K562 (cell line): Measurements from ENCODE around the gene GP1BB. TPM values are rescaled to one million over a fixed set of nuclear protein-coding genes. Genes with fewer than 3 reads are reported as not detected.

ENCODE experiments used
- KDM1A ChIP-seq, 2 experiments: fragments of 450-650 bp; IDR thresholded peaks; 2 replicates each; pipeline ENCODE4 v1.6.1; 2016; ENCODE audit warnings: mild to moderate bottlenecking in 2 of 2
- MYC ChIP-seq, 2 experiments: fragments of 250-450 bp in 1 of 2; sonication (Bioruptor Pico) in 1 of 2; IDR thresholded peaks; 2 replicates each; pipeline versions ENCODE4 v1.5.1 to v1.6.1; 2012 to 2021; ENCODE audit warnings: low read depth in 2 of 2, borderline replicate concordance in 1 of 2, improper control_type of control experiment in 1 of 2, low read length in 1 of 2, mild to moderate bottlenecking in 1 of 2, moderate library complexity in 1 of 2
- NCOR1 ChIP-seq: fragments of 450-650 bp; IDR thresholded peaks from 2 replicates; pipeline ENCODE4 v1.6.1; 2016; ENCODE audit warnings: mild to moderate bottlenecking, moderate library complexity
- NFE2L1 ChIP-seq: fragments of 450-650 bp; IDR thresholded peaks from 2 replicates; pipeline ENCODE4 v1.6.1; 2016; ENCODE audit warnings: missing genetic modification characterization, low read depth, mild to moderate bottlenecking, missing compliant biosample characterization, moderate library complexity, borderline replicate concordance
- NUFIP1 ChIP-seq: fragments of 450-650 bp; IDR thresholded peaks from 2 replicates; pipeline ENCODE4 v1.6.1; 2018; ENCODE audit not compliant: partially characterized antibody
- RBM25 ChIP-seq: fragments of 200-400 bp; formaldehyde crosslinking; IDR thresholded peaks from 2 replicates; pipeline ENCODE4 v1.6.1; 2018; ENCODE audit warnings: low read length, low read depth, moderate library complexity; ENCODE audit not compliant: severe bottlenecking
- SMC3 ChIP-seq: conservative IDR thresholded peaks from 2 replicates; pipeline ENCODE4 v1.6.1; 2011; ENCODE audit warnings: low read depth, low read length, improper control_type of control experiment; ENCODE audit not compliant: insufficient read depth
- SRSF3 ChIP-seq: fragments of 200-400 bp; formaldehyde crosslinking; IDR thresholded peaks from 2 replicates; pipeline ENCODE4 v1.6.1; 2016; ENCODE audit warnings: mild to moderate bottlenecking, low read length, moderate library complexity; ENCODE audit not compliant: insufficient read depth
- TRIM24 ChIP-seq, 2 experiments: fragments of 450-650 bp; IDR thresholded peaks; 2 replicates each; pipeline ENCODE4 v1.6.1; 2016
- ZNF408 ChIP-seq: fragments of 250-450 bp; sonication (Bioruptor Pico); IDR thresholded peaks from 2 replicates; pipeline ENCODE4 v1.4.0; 2020; ENCODE audit warnings: low read depth, mild to moderate bottlenecking, moderate library complexity
- polyA plus RNA-seq, 8 experiments: library from polyadenylated mRNA; depleted of rRNA in 4 of 8; stranded (reverse) in 5 of 8; unstranded in 3 of 8; fragments of >200 nt; fragmentation: Nextera tagmentation in 2 of 8; fragmentation: Illumina TruSeq in 1 of 8; extraction: Ambion mirVana in 2 of 8; extraction: Trizol in 1 of 8; gene quantifications; 2 replicates each; pipeline versions ENCODE4 v1.2.1 to v1.2.3, GENCODE V29; 2011 to 2014; ENCODE audit warnings: inconsistent platforms in 1 of 8, missing spikeins in 1 of 8
- total RNA-seq, 7 experiments: library from RNA; depleted of rRNA in 6 of 7; stranded (reverse); fragments of >200 nt in 6 of 7; fragmentation: Illumina TruSeq in 2 of 7; extraction: Trizol in 2 of 7; gene quantifications; 2 replicates each; pipeline versions ENCODE4 v1.2.1 to v1.2.3, GENCODE V29; 2011 to 2021; ENCODE audit warnings: low replicate concordance in 1 of 7
- TF ChIP-seq, protein P1 (sequence below): fragments of 200-800 bp; sonication (Bioruptor generic); IDR thresholded peaks from 2 replicates; pipeline ENCODE4 v1.6.1; 2016; ENCODE audit warnings: missing genetic modification characterization, missing compliant biosample characterization
- TF ChIP-seq, protein P2 (sequence below): fragments of 250-450 bp; sonication (Bioruptor Pico); IDR thresholded peaks from 2 replicates; pipeline ENCODE4 v1.8.0; 2021; ENCODE audit warnings: borderline replicate concordance, mild to moderate bottlenecking, moderate library complexity; ENCODE audit not compliant: poor library complexity, severe bottlenecking

The GP1BB gene
- total and polyA plus RNA-seq, 9 of the 15 experiments (the other 6 are each of a cell fraction or from before 2014, with no cell fraction given), result 0.69 to 162 (median 2.8) TPM

DNA sequence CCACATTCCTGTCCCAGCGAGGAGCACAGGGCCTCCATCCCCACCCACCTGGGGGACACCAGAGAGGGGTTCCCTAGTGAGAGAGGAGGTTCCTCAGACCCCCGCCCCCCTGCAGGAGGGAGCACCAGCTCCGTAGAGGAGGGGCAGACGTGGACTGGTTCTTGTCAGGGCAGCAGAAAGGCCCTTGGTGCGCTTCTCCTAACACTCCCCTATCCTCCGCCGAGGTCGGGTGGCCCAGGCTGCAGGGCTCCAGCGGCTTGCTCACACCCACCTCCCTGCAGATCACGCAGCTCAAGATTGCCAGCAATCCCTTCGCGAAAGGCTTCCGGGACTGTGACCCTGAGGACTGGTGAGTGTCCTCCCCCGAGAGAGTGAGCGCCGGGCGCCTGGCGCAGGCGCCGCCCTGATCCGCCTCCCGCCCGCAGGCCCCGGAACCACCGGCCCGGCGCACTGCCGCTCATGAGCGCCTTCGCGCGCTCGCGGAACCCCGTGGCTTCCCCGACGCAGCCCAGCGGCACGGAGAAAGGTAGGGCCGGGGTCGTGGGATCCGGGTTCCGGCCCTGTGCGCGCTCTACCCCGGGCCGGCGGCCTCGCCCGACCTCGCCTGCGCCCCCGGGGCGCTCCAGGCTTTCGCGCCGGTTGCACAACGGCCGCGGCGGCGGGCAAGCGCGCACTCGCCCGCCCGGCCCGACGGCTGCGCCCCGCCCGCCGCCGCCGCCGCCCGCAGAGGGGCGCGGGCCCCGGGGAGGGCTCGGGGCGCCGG is 42.3 kb downstream of the GP1BB start (continued):
- TF ChIP-seq KDM1A (IDR thresholded peaks at IDR 0.05) (no peak), NFE2L1 (tag) (no peak), SRSF3 (no peak), SMC3 (0 out of 2 replicates have a peak, but pooled peaks have one; percentile 7), MYC (IDR thresholded peaks at IDR 0.05; ENCODE audit: low read depth, low read length) (0 out of 2 replicates have a peak, but pooled peaks have one; percentile 8), MYC (CRISPR knock-in tag; IDR thresholded peaks at IDR 0.05; ENCODE audit: borderline replicate concordance, low read depth) (0 out of 2 replicates have a peak, but pooled peaks have one; percentile 38), ZNF408 (CRISPR knock-in tag) (no peak), TRIM24 (IDR thresholded peaks at IDR 0.05) (no peak), NCOR1 (no peak), NUFIP1 (no peak), RBM25 (no peak)
- TF ChIP-seq, protein P1, sequence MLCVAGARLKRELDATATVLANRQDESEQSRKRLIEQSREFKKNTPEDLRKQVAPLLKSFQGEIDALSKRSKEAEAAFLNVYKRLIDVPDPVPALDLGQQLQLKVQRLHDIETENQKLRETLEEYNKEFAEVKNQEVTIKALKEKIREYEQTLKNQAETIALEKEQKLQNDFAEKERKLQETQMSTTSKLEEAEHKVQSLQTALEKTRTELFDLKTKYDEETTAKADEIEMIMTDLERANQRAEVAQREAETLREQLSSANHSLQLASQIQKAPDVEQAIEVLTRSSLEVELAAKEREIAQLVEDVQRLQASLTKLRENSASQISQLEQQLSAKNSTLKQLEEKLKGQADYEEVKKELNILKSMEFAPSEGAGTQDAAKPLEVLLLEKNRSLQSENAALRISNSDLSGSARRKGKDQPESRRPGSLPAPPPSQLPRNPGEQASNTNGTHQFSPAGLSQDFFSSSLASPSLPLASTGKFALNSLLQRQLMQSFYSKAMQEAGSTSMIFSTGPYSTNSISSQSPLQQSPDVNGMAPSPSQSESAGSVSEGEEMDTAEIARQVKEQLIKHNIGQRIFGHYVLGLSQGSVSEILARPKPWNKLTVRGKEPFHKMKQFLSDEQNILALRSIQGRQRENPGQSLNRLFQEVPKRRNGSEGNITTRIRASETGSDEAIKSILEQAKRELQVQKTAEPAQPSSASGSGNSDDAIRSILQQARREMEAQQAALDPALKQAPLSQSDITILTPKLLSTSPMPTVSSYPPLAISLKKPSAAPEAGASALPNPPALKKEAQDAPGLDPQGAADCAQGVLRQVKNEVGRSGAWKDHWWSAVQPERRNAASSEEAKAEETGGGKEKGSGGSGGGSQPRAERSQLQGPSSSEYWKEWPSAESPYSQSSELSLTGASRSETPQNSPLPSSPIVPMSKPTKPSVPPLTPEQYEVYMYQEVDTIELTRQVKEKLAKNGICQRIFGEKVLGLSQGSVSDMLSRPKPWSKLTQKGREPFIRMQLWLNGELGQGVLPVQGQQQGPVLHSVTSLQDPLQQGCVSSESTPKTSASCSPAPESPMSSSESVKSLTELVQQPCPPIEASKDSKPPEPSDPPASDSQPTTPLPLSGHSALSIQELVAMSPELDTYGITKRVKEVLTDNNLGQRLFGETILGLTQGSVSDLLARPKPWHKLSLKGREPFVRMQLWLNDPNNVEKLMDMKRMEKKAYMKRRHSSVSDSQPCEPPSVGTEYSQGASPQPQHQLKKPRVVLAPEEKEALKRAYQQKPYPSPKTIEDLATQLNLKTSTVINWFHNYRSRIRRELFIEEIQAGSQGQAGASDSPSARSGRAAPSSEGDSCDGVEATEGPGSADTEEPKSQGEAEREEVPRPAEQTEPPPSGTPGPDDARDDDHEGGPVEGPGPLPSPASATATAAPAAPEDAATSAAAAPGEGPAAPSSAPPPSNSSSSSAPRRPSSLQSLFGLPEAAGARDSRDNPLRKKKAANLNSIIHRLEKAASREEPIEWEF, result no peak
- TF ChIP-seq, protein P2, sequence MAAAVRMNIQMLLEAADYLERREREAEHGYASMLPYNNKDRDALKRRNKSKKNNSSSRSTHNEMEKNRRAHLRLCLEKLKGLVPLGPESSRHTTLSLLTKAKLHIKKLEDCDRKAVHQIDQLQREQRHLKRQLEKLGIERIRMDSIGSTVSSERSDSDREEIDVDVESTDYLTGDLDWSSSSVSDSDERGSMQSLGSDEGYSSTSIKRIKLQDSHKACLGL (CRISPR knock-in tag), result no peak
